Stimulated activated CD4-positive, alpha-beta T cell treated with anti-CD3 and anti-CD28 coated beads, Interleukin-2, amount 100 ng/mL, for 24 hours (primary cell): ENCODE measurements around the gene CACNA1G.

Experiments used
- DNase-seq, 2 donors: peaks; one replicate each; pipeline ENCODE4 v3.0.0-alpha.2; 2020

Gene CACNA1G

DNA sequence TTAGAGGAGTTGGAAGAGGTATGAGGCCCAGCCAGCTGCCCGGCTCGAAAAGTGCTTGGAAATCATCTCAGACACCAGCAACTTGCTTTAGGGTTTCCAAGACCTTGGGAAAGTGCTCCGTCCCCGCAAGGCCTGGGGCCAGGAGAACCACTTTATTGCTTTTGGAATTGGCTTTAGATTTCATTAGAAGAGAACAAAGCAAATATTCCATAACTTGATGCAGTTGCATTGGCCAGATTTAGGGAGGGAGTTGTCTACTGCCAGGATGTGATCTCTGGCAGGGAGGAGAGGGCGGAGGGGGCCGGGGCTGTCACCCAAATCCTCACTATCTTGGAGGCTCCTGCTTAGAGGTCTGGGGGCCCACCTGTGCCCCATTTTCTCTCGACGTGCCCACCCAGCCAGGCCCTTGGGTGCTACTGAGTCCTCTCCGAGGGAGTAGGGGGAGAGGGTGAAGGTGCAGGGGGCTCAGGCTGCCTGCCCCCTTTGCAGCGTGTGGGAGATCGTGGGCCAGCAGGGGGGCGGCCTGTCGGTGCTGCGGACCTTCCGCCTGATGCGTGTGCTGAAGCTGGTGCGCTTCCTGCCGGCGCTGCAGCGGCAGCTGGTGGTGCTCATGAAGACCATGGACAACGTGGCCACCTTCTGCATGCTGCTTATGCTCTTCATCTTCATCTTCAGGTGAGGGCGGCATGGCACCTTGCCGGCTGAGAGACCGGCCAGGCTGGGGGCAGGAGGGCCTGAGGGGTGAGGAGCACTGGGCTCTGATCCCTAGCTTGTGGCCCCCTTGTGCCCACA, 30.6 kb downstream of the CACNA1G start:
- no peak for DNase-seq

- DNase-seq = no peak
Observed at GRCh38 chr17:50593321-50593720, 32.8 kb downstream of the CACNA1G start.

DNA sequence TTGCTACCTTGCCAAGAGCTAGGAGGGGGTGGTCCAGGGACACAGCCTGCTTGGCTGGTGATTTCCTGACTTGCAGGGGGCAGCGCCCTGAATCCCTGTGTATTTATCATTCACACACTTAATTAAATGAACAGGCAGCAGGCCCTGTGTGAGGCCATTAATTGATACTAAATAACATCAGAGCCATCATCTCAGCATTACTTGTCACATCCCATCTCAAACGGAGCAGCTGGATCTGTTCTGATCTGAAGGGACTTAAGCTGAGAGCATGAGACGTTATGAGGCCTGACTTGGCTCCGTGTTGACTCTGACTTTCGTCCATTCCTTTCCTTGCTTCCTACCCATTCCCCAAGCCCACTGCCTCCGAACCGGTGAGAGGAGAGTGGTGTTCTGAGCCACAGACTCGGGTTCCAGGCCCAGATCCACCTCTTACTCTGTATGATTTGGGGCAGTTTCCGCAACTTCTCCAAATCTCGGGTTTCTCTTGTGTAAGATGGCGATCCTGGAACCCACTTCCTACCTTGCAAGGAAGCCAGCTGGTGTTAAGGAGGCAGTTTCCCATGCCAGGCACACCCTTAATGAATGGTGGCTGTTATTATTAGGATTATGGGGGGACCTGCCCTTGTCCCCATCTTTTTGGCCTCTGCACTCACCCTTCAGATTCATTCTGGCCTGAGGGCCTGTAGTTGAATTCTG, 33.8 kb downstream of the CACNA1G start:
- no peak for DNase-seq

- DNase-seq = no peak
Observed at GRCh38 chr17:50594892-50595291, 34.4 kb downstream of the CACNA1G start.

- DNase-seq = peak in 1 of 2 donors; percentile 10
Observed at GRCh38 chr17:50596191-50597037, 35.9 kb downstream of the CACNA1G start.

GRCh38 chr17:50598487-50598886, 38.0 kb downstream of the CACNA1G start:
- DNase-seq = no peak

DNA sequence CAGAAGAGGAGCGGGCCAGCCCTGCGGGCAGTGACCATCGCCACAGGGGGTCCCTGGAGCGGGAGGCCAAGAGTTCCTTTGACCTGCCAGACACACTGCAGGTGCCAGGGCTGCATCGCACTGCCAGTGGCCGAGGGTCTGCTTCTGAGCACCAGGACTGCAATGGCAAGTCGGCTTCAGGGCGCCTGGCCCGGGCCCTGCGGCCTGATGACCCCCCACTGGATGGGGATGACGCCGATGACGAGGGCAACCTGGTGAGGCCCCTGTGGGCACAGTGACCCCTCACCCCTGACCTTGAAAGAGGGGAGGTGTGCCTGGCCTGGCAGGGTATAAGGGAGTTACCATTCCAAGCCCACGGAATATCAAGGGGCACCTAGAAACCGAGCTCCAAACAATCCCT, 39.1 kb downstream of the CACNA1G start:
- DNase-seq = no peak

DNA sequence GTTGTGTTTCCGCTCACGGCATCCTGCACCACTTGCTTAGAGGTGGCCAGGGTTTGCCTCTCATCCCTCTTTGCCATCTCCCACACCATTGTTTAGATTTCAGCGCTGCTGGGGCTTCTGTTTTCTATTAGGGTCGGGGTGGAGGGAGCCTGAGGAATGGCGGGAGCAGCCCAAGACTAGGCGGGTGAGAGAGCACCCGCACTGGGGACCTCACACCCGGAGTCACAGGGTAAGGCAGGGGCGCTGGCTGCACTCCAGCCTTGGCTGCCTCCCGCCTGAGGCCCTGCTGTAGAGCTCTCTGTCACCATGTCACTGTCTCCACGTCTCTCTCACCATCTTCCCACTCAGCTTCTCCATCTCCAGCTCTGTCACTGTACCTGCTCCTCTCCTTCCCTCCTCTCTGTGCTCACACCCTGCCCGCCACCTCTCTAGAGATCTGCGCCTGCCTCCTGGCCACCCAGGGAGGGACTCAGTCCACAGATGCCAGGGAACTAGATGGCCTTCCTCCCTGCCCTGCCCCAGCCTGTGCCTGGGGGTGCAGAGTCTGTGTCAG, 41.4 kb downstream of the CACNA1G start:
- no peak for DNase-seq

GRCh38 chr17:50602836-50603235, 42.3 kb downstream of the CACNA1G start:
- no peak for DNase-seq

DNA sequence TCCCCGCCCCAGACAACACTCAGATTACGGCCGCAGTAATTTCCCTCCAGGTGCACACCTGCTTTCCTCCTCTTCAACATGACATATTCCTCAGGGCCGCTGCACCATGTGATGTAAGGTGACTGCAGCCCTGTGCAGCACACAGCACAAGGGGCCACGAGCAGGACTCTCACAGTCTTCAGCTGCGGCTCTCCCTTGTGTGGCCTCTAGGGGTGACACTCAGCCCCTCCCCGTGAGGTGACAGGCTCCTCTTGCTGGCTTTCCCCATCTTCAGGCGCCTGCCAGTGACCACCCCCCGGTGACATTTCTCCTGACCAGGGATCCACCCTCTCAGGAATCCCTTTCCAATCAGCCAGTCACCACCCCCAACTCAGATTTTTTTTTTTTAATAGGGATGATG, 42.8 kb downstream of the CACNA1G start:
- DNase-seq = no peak

- DNase-seq = no peak
Observed at GRCh38 chr17:50604513-50604912, 44.0 kb downstream of the CACNA1G start.

DNA sequence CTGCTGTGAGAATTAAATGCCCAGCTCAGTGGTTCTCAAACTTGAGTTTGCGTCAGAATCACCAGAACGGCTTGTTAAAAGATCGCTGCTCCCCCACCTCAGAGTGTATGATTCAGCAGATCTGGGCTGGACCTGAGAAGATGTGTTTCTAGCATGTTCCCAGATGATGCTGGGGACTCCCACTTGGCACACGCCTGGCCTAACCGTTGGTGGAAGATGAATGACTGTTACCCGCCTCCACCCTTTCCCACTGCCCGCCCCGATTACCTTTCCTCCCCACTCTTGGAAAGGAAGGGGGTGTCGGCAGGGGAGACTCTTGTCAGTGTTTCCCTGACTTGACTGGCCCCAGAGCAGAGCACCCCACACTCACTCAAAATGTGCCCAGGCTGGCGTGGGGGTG, 44.9 kb downstream of the CACNA1G start:
- no peak for DNase-seq

GRCh38 chr17:50607522-50608175, 47.1 kb downstream of the CACNA1G start:
- no peak for DNase-seq

DNA sequence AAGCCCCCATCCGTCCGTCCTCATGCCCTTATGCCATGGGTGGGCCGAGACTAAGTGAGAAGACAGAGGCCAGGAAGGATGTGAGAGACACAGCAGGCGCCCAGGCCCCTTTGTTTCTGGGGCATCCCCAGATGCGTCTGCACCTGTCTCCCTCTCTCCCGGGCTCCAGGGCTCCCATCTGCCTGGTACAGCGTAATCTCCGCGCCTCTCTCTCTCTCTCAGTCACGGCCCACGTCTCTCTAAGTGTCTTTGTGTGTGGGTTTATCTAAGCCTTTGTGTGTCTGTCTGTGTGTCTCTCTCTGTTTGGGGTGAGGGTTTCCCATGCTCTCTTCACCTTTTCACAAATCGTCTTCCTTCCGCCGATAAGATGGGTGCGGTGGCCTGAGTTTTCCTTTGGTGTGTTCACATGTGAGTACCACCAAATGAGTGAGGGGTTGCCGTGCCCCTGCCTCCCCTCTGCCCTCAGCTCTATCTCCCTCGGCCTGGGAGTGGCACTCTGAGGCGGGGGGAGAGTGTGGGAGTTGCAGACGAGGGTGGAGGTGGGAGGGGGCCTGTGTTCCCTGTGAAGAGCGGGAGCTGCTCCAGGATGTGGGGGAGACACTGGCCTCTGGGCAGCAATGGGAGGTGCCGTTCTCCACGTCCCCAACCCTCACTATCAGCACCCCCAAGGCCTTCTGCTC, 48.3 kb downstream of the CACNA1G start:
- DNase-seq = no peak

GRCh38 chr17:50609380-50610074, 49.0 kb downstream of the CACNA1G start:
- DNase-seq = no peak

DNA sequence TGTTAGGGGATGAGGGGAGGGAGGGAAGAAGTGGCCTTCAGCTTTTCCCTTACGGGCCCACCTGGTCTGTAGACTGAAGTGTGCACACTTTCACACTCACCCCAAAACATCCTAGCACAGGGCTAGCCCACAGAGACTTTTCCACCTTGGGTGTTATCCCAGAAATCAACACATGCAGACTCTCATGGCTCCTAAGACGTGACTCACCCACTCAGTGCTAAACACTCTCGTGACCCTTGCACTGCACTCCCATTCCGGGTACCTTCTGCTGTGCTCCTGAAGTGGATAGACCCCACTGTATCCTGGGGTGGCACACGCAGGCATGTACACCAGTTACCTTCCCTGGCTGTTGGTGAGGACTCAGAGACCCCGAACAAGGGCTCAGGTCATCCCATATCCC, 51.1 kb downstream of the CACNA1G start:
- DNase-seq = no peak

DNA sequence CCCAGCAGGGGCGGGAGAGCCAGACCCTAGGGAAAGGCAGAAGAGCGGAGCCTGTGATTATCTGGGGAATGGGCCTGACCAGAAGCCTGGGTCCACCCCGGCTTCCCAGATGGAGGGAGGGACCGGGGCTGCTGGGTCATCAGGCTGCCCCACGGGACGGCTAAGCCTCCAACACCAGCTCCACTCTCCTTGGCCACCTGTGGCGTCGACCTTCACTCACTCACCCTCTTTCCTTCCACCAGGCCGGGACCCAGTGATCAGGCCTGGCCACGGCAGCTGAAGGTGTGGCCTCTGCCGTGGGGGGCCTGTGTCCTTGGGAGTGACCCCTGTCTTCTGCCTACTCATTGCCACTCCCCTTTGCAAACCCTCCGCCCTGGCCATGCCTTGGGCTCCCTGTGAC, 51.8 kb downstream of the CACNA1G start:
- no peak for DNase-seq

- no peak for DNase-seq
Observed at GRCh38 chr17:50613007-50613992, 52.8 kb downstream of the CACNA1G start.

DNA sequence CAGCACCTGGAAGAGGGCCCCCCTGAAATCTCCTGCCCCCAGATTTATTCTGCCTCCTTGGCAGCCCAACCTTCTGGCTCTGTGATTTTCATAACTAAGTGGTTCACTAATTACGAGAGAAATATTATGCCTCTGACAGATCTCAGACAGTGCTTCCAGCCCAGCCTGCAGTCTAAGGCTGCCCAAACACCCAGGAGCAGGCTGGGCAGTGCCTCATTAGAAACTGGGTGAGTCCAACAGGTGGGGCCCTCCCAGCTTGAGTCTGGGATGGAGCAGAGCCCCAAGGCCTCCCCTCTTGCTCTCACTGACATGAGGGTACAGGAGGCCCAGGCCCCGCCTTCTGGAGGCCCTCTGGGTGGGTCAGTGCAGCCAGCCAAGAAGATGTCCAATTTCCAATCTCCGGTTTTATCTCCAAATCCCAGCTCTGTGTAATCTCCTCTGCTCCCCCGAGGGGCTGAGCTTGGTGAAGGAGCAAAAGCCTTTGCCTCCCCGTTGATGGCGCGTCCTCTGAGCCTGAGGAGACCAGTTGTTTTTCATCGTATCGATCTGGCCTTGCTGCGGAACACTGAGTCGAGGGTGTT, 54.0 kb downstream of the CACNA1G start:
- DNase-seq = no peak

- no peak for DNase-seq
Observed at GRCh38 chr17:50615828-50616227, 55.3 kb downstream of the CACNA1G start.
